Esophagus (tissue), 2 donors: ENCODE measurements around the gene ADAM10. TPM values are rescaled to one million over a fixed set of nuclear protein-coding genes. Genes with fewer than 3 reads are reported as not detected.

Experiments used
- H3K27ac ChIP-seq, 2 donors: one replicate each; pipeline ENCODE4 v1.5.1; 2013; ENCODE audit warnings: low read depth in 2 of 2, mild to moderate bottlenecking in 2 of 2, inconsistent platforms in 1 of 2, low read length in 1 of 2, moderate library complexity in 1 of 2
- H3K27me3 ChIP-seq, 2 donors: one replicate each; pipeline ENCODE4 v1.6.1; 2013; ENCODE audit warnings: low read length in 2 of 2, control low read depth in 1 of 2, mild to moderate bottlenecking in 1 of 2; ENCODE audit not compliant: insufficient read depth in 2 of 2, control insufficient read depth in 1 of 2
- H3K36me3 ChIP-seq, 2 donors: one replicate each; pipeline ENCODE4 v1.6.1; 2013; ENCODE audit warnings: low read length in 1 of 2; ENCODE audit not compliant: control insufficient read depth in 2 of 2, insufficient read depth in 2 of 2
- H3K4me1 ChIP-seq, 2 donors: one replicate each; pipeline ENCODE4 v1.6.1; 2013; ENCODE audit warnings: low read length in 1 of 2; ENCODE audit not compliant: control insufficient read depth in 2 of 2, insufficient read depth in 2 of 2
- H3K4me3 ChIP-seq, 2 donors: one replicate each; pipeline ENCODE4 v1.5.1; 2013; ENCODE audit warnings: low read length in 2 of 2, mild to moderate bottlenecking in 2 of 2, low read depth in 1 of 2, moderate library complexity in 1 of 2
- H3K9me3 ChIP-seq, 2 donors: one replicate each; pipeline ENCODE4 v1.6.1; 2013; ENCODE audit warnings: mild to moderate bottlenecking in 2 of 2, low read depth in 1 of 2, low read length in 1 of 2, moderate library complexity in 1 of 2; ENCODE audit not compliant: control insufficient read depth in 2 of 2, insufficient read depth in 1 of 2
- WGBS, 2 donors: extraction: QIAGEN DNeasy Blood & Tissue Kit; methylation state at CpG; one replicate each; pipeline ENCODE4 v1.1.7; 2013; 5-methylcytosine and 5-hydroxymethylcytosine counted together
- polyA plus RNA-seq, 2 donors: library from polyadenylated mRNA; stranded (reverse); fragments of 200-250 nt; gene quantifications; one replicate each; pipeline ENCODE4 v1.2.3, GENCODE V29; 2013
- donor health status: healthy with polysubstance abuse.
- donor health status: Bipolar disorder and iron deficiency.

The ADAM10 gene
- polyA plus RNA-seq, 2 donors: 9.7 to 16.0 TPM

GRCh38 chr15:58582160-58582559 lies 167.3 kb downstream of the ADAM10 start:
- H3K4me1 ChIP-seq: no peaks in the 10 kb centered on the region
- WGBS, 2 donors: 61 to 62% methylated on average over 3 of the region's 3 CpGs
- H3K4me3 ChIP-seq: no peak overlapping the region
- no peaks in the 10 kb centered on the region for H3K27me3 ChIP-seq
- H3K27ac ChIP-seq: no peak overlapping the region
- H3K9me3 ChIP-seq: no peaks in the 10 kb centered on the region
- no peaks in the 10 kb centered on the region for H3K36me3 ChIP-seq

- Histone ChIP-seq H3K9me3 (no peaks in the 10 kb centered on the region), H3K36me3 (no peaks in the 10 kb centered on the region), H3K4me3 (no peak overlapping the region), H3K27ac (no peak overlapping the region), H3K27me3 (no peaks in the 10 kb centered on the region), H3K4me1 (no peaks in the 10 kb centered on the region)
These were observed 172.8 kb downstream of the ADAM10 start for GRCh38 chr15:58576657-58577056.

- Histone ChIP-seq H3K9me3 (no peaks in the 10 kb centered on the region), H3K27me3 (no peaks in the 10 kb centered on the region), H3K4me1 (no peaks in the 10 kb centered on the region), H3K36me3 (no peaks in the 10 kb centered on the region), H3K4me3 (no peak overlapping the region), H3K27ac (no peak overlapping the region)
- WGBS, 2 donors: 90 to 93% methylated on average over 14 of the region's 14 CpGs
These were observed 174.3 kb downstream of the ADAM10 start for GRCh38 chr15:58575045-58575786.

GRCh38 chr15:58574631-58575030 lies 174.9 kb downstream of the ADAM10 start:
- no peak overlapping the region for H3K4me3 ChIP-seq
- no peaks in the 10 kb centered on the region for H3K27me3 ChIP-seq
- H3K4me1 ChIP-seq: no peaks in the 10 kb centered on the region
- H3K27ac ChIP-seq: no peak overlapping the region
- WGBS, 2 donors: 65 to 80% methylated on average over 4 of the region's 4 CpGs
- no peaks in the 10 kb centered on the region for H3K9me3 ChIP-seq
- H3K36me3 ChIP-seq: no peaks in the 10 kb centered on the region

- H3K4me1 ChIP-seq: no peaks in the 10 kb centered on the region
- no peaks in the 10 kb centered on the region for H3K9me3 ChIP-seq
- no peaks in the 10 kb centered on the region for H3K27me3 ChIP-seq
- 85 to 93% methylated on average over 4 of the region's 4 CpGs for WGBS, 2 donors
- H3K27ac ChIP-seq: no peak overlapping the region
- H3K4me3 ChIP-seq: no peak overlapping the region
- no peaks in the 10 kb centered on the region for H3K36me3 ChIP-seq
These were observed 176.2 kb downstream of the ADAM10 start for GRCh38 chr15:58573270-58573669.

GRCh38 chr15:58572521-58572920 lies 177.0 kb downstream of the ADAM10 start:
- Histone ChIP-seq H3K27ac (no peak overlapping the region), H3K4me3 (no peak overlapping the region), H3K9me3 (no peaks in the 10 kb centered on the region), H3K36me3 (no peaks in the 10 kb centered on the region), H3K27me3 (no peaks in the 10 kb centered on the region), H3K4me1 (no peaks in the 10 kb centered on the region)
- 79 to 96% methylated on average over 4 of the region's 4 CpGs for WGBS, 2 donors

GRCh38 chr15:58571491-58571890 lies 178.0 kb downstream of the ADAM10 start:
- no peaks in the 10 kb centered on the region for H3K4me1 ChIP-seq
- no peak overlapping the region for H3K4me3 ChIP-seq
- H3K9me3 ChIP-seq: no peaks in the 10 kb centered on the region
- no peaks in the 10 kb centered on the region for H3K36me3 ChIP-seq
- no peaks in the 10 kb centered on the region for H3K27me3 ChIP-seq
- H3K27ac ChIP-seq: no peak overlapping the region
- 85 to 86% methylated on average over 6 of the region's 6 CpGs for WGBS, 2 donors

- Histone ChIP-seq H3K27ac (no peak overlapping the region), H3K9me3 (no peaks in the 10 kb centered on the region), H3K36me3 (no peaks in the 10 kb centered on the region), H3K27me3 (no peaks in the 10 kb centered on the region), H3K4me1 (no peaks in the 10 kb centered on the region), H3K4me3 (no peak overlapping the region)
- WGBS, 2 donors: 86 to 95% methylated on average over 1 of the region's 1 CpG
These were observed 180.1 kb downstream of the ADAM10 start for GRCh38 chr15:58569455-58569854.

GRCh38 chr15:58568157-58568571 lies 181.3 kb downstream of the ADAM10 start:
- H3K27ac ChIP-seq: no peak overlapping the region
- no peaks in the 10 kb centered on the region for H3K27me3 ChIP-seq
- WGBS, 2 donors: 11 to 19% methylated on average over 2 of the region's 2 CpGs
- no peaks in the 10 kb centered on the region for H3K4me1 ChIP-seq
- no peaks in the 10 kb centered on the region for H3K36me3 ChIP-seq
- no peaks in the 10 kb centered on the region for H3K9me3 ChIP-seq
- H3K4me3 ChIP-seq: no peak overlapping the region

- H3K27me3 ChIP-seq: no peaks in the 10 kb centered on the region
- no peaks in the 10 kb centered on the region for H3K9me3 ChIP-seq
- WGBS, 2 donors: 72 to 86% methylated on average over 6 of the region's 6 CpGs
- no peak overlapping the region for H3K27ac ChIP-seq
- H3K36me3 ChIP-seq: no peaks in the 10 kb centered on the region
- H3K4me1 ChIP-seq: no peaks in the 10 kb centered on the region
- no peak overlapping the region for H3K4me3 ChIP-seq
These were observed 183.5 kb downstream of the ADAM10 start for GRCh38 chr15:58566029-58566428.
